Measurements from ENCODE around the gene SLC25A47.
"Not testable (repeated sequence)": the region's sequence is repeated elsewhere in the genome, so short reads cannot be mapped to it uniquely, and the experiment has no call there.

SLC25A47 gene

GRCh38 chr14:100290607-100291304 is 32.4 kb upstream of the SLC25A47 start:
- no peak for DNase-seq (ENCODE audit: low spot score)

- no peak for DNase-seq (ENCODE audit: low spot score)
These were observed 31.6 kb upstream of the SLC25A47 start for GRCh38 chr14:100291305-100292075.

GRCh38 chr14:100292301-100292775 is 30.8 kb upstream of the SLC25A47 start:
- DNase-seq (ENCODE audit: low spot score) = no peak

- DNase-seq (ENCODE audit: low spot score) = no peak
These were observed 30.2 kb upstream of the SLC25A47 start for GRCh38 chr14:100292776-100293461.

- DNase-seq (ENCODE audit: low spot score) = no peak
These were observed 29.5 kb upstream of the SLC25A47 start for GRCh38 chr14:100293497-100294212.

GRCh38 chr14:100294213-100294962 is 28.8 kb upstream of the SLC25A47 start:
- DNase-seq (ENCODE audit: low spot score) = no peak

- DNase-seq (ENCODE audit: low spot score) = no peak
These were observed 28.2 kb upstream of the SLC25A47 start for GRCh38 chr14:100294963-100295330.

GRCh38 chr14:100295376-100296105 is 27.6 kb upstream of the SLC25A47 start:
- no peak for DNase-seq (ENCODE audit: low spot score)

- no peak for DNase-seq (ENCODE audit: low spot score)
These were observed 27.0 kb upstream of the SLC25A47 start for GRCh38 chr14:100296106-100296651.

GRCh38 chr14:100296729-100297128 is 26.4 kb upstream of the SLC25A47 start:
- DNase-seq (ENCODE audit: low spot score) = not testable (repeated sequence)

GRCh38 chr14:100297320-100298300 is 25.5 kb upstream of the SLC25A47 start:
- peak; percentile 85 for DNase-seq (ENCODE audit: low spot score)

GRCh38 chr14:100298551-100299237 is 24.4 kb upstream of the SLC25A47 start:
- DNase-seq (ENCODE audit: low spot score) = no peak

GRCh38 chr14:100299238-100299560 is 23.9 kb upstream of the SLC25A47 start:
- no peak for DNase-seq (ENCODE audit: low spot score)

GRCh38 chr14:100302616-100303015 is 20.5 kb upstream of the SLC25A47 start:
- DNase-seq (ENCODE audit: low spot score) = no peak

- DNase-seq (ENCODE audit: low spot score) = peak; percentile 58
These were observed 20.0 kb upstream of the SLC25A47 start for GRCh38 chr14:100303179-100303578.

- DNase-seq (ENCODE audit: low spot score) = no peak
These were observed 19.2 kb upstream of the SLC25A47 start for GRCh38 chr14:100303925-100304324.

- DNase-seq (ENCODE audit: low spot score) = peak; percentile 48
These were observed 18.3 kb upstream of the SLC25A47 start for GRCh38 chr14:100304825-100305323.

- DNase-seq (ENCODE audit: low spot score) = peak; percentile 46
These were observed 17.6 kb upstream of the SLC25A47 start for GRCh38 chr14:100305324-100306100.

Measured in GM03348 (cell line).